CD4-positive, alpha-beta T cell treated with Interleukin-15 for 4 hours (primary cell): ENCODE results near the gene FOXP2.
"Not testable (repeated sequence)": the region's sequence is repeated elsewhere in the genome, so short reads cannot be mapped to it uniquely, and the experiment has no call there.

Experiments used
- DNase-seq: peaks from one replicate; pipeline ENCODE4 v3.0.0-alpha.2; 2020; ENCODE audit warnings: low spot score

Gene FOXP2

DNA sequence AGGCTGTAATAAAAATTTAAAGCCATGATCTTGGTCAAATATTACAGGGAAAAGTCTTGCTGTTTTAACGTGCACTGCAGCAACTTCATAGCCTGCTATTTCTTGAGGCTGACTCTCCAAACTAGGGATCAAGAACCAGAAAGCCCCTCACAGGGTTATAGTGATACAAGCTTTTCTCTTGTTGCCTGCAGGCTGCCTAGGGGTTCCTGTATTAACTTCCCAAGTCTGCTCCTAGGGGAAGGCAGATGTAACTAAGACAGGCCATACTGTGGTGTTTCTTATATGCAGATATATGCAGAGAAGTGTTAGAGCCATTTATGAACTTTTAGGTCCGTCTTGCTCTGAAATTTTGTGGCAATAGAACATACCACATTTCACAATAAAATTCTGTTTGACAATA lies 175.7 kb downstream of the FOXP2 start:
- DNase-seq = no peak

GRCh38 chr7:114598946-114599345 lies 184.3 kb downstream of the FOXP2 start:
- DNase-seq = no peak

GRCh38 chr7:114606100-114606499 lies 191.5 kb downstream of the FOXP2 start:
- no peak for DNase-seq

GRCh38 chr7:114608822-114609221 lies 194.2 kb downstream of the FOXP2 start:
- DNase-seq = not testable (repeated sequence)

DNA sequence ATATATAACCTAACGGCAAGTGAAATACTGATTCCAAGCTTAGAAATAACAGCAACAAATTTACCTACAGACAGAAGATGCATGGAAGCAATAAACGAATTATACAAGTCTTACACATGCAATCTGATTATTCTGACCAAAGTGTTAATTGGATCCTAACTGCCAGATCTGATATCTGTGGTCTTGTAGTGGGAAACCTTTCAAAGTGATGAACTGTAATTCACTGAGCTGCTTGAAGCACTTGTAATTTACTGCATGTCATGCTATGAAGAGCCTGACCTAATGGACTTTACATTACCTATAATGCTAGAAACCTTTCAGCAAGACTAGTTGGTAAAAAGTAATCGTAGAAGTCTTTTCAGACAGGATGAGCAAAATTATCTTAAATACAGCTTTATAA lies 205.6 kb downstream of the FOXP2 start:
- DNase-seq = no peak

GRCh38 chr7:114622221-114622620 lies 207.6 kb downstream of the FOXP2 start:
- no peak for DNase-seq

DNA sequence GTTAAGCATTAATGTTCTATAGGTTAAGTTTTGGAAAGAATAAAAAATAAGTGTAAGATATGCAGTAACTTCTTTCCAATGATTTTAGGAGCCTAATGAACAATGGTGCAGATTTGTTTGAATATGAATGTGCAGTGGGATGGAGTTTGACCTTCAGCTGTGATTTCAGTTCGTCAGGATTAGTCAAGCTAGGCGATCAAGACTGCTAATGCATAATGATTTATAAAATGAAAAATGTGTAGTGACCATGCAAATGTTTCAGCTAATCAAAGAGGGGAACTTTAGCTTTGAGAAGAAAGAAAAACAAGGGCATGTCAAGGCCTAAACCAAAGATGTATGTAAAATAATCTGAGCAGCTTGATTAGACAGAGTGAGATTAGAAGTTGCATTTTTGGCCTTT lies 208.5 kb downstream of the FOXP2 start:
- no peak for DNase-seq

GRCh38 chr7:114627231-114627630 lies 212.6 kb downstream of the FOXP2 start:
- DNase-seq = no peak

GRCh38 chr7:114628362-114628761 lies 213.7 kb downstream of the FOXP2 start:
- no peak for DNase-seq

DNA sequence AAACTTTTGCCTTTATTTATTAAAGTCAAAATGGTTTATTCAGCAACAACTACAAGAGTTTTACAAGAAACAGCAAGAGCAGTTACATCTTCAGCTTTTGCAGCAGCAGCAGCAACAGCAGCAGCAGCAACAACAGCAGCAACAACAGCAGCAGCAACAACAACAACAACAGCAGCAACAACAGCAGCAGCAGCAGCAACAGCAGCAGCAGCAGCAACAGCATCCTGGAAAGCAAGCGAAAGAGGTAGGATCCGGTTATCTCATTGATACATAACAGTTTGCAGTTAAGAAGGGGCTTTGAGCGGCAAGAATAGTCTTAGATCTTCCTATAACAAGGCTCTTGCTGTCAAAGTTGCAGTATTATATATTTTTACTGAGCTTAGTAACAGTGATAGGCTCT lies 215.1 kb downstream of the FOXP2 start:
- no peak for DNase-seq

DNA sequence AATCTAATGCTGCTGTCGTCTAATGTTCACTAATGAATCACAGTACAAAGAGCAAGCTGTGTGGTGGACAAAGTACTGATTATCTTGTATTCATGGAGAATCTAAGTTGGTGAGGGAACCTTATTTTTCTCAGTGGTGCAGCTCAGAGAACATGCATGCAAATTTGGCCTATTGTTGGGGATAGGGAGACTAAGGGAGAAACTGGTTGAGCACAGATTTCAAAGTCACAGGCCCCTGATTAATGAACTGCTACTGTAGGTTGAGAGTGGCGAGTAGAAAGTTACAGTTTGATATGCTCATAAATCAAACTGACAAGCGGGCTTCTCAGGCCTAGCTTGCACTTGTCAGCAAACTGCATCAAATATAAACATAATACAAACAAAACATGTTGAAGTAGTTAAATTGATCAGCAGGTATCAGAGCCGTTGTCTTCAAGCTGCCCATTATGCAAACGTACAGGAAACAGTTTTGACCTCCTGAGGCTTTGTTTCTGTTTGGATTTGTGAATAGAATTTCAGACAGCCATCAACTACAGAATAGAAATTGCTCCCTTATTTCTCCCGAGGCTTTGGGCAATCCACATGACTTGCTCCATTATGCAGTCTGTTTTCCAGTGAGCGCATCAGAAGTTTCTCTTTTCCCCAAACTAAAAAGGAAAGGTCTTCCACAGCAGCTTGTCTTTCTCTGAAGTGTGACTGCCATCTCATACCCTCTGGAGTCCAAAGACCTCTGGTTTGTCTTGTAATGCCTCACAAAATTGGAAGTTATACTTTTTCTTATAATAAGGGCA lies 215.8 kb downstream of the FOXP2 start:
- no peak for DNase-seq

- DNase-seq = no peak
Measured at GRCh38 chr7:114631249-114631822, 216.7 kb downstream of the FOXP2 start.

DNA sequence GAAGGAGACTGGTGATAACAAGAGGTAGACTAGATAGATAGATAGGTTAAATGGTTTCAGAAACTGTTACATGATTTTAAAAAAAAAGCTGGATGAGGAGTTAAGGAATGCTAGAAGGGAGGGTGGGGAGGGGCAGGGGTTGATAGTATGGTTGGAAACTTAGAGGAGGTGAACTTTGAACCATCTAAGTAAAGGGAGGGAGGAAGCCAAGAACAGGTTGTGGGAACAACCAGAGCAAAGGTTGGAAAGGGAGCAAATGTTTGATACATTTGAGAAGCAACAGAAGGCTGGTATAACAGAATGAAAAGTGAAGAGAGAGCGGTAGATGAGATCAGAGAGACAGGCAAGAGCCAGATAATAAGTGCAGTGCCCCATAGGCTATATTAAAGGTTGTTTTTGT lies 224.8 kb downstream of the FOXP2 start:
- no peak for DNase-seq

DNA sequence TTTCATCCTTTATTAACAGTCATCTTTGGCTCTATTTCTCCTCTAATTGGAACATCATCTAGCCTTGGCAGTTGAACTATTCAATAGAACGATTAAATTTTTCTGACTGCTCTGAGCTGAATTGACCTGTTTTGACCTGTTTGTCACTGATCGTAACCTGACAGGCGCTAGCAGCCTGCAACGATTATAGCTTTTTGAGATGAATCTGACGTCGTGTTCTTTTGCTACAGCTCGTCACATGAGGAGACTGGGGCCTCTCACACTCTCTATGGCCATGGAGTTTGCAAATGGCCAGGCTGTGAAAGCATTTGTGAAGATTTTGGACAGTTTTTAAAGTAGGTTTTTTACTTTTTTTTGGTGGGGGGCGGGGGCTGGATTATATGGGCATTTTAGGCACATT lies 229.8 kb downstream of the FOXP2 start:
- DNase-seq = no peak

DNA sequence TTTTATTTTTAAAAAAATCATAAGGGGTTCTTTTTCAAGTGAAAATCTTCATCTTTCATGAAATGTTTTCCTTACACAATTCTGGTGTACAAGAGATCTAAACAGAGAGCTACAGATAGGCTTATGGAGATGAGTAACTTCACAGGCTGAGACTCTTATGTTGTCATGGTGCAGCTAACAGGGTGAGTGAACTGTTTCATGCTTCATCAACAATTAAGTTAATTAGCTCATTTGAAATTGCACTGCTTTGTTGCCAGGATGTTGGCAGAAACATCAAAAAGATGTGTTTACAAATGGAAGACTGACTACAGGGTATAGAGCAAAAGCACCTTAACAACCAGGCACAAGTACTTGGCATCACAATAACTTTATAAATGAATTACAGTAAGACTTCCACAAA lies 230.8 kb downstream of the FOXP2 start:
- DNase-seq = no peak

DNA sequence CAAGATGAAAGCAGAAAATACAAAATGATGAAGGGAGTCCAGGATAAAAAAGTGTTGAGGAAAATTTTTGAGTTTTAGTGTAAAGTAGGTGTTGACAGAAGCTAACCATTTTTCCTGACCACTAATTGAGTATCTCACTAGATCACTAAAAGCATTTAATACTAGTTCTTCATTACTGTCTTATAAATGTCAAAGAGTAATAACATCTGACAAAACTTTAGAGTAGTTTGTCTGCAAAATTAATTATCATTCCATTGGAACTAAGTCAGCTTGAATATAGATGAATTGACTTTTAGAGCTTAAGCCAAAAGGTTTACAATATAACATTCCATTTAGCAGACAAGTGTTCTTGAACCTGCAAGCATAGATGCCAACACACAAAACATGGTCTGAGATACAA lies 232.9 kb downstream of the FOXP2 start:
- no peak for DNase-seq

DNA sequence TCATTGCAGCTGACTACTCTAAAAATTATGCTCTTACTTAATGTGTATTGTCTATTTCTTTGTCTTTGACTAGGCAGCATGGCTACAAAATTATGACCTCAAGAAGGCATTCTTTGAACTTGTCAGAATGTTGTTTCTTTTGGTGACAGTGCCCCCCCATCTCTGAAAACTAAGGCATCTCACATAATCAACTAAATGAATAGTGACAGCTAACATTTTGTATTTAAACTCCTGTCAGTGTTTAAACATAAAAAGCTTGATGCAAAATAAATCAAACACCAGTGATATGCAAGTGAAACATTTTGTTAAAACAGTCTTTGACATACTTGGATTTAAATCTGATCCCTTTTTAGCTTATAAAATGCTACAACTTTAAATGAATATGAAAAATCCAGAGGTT lies 233.5 kb downstream of the FOXP2 start:
- DNase-seq = no peak

- no peak for DNase-seq
Measured at GRCh38 chr7:114648680-114649079, 234.1 kb downstream of the FOXP2 start.

DNA sequence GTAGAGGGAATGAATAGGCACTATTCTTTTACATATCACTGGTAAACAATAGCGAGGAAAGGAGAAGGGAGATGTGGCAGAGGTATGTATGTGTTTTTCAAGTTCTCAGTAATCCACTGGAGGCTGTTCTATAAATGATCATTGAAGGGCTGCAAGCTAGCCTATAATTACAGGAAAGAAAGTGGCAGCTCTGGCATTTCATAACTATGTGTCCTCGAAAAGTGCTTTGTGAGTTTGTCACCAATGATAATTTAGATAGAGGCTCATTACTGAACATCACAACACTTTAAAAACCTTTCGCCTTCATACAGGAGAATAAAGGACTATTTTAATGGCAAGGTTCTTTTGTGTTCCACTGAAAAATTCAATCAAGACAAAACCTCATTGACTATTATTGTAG lies 235.1 kb downstream of the FOXP2 start:
- no peak for DNase-seq

DNA sequence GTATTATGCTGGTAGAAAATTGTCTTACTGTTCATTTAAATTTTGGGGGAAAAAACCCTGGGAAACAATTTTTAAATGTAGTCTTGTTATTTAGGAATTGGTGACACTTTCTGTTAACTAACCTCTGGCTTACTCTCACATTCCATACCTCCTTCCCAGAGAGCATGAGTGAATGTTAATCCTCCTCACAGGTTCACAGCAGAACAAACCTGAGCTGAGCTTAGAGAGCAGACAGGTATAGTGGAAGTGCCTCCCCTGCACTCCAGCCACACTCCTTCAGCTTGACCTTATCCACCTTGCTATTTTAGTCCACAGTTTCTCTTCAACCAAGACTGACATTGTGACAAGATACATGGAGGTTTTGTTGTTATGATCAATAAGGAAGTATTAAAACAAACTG lies 235.9 kb downstream of the FOXP2 start:
- DNase-seq = no peak

DNA sequence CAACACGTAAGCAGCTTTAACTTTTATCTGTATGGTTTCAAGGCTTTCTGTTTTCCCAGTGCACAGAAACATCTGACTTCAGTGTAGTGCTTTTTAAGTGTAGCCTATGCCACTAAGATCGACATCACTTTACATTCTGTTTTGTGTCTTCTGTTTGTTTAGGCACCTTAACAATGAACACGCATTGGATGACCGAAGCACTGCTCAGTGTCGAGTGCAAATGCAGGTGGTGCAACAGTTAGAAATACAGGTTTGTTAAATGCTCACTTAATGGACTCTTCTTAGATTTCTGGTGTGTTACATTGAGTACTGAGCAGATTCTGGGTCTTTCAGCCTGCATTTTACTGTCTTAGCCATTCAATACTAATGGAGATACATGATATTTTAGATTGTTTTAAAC lies 237.4 kb downstream of the FOXP2 start:
- no peak for DNase-seq

DNA sequence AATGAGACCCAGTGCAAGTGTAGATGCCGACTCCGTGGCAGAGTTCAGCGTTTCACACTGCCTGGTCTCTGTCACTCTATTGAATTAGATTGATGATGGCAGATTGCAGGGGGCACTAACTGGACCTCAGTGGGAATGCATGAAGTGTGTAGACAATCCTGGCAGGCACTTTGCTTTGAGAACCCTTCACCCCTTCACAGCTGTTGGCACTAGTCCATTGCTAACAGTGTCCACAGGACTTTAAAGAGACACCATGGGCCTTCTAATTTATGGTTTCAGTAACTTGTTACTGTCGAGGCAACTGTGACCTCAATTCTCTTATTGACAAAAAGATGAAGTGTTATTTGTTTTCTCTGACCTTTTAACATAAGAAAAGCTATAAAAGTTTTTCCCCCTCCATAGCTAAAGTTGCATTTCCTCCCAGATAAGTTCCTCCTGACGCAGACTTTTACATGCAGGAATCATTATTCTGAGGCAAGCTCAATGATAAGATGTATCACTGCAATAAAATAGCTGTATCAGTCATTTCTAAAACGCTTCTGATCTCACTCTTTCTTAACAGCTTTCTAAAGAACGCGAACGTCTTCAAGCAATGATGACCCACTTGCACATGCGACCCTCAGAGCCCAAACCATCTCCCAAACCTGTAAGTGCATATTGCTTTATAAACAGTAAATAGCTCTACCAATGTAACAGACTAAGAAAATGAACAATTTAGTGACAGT lies 238.9 kb downstream of the FOXP2 start:
- DNase-seq = no peak

- DNase-seq = no peak
Measured at GRCh38 chr7:114656466-114656865, 241.9 kb downstream of the FOXP2 start.
